K562 (cell line): ENCODE data around the gene DNAJC30. TPM values are rescaled to one million over a fixed set of nuclear protein-coding genes. Genes with fewer than 3 reads are reported as not detected.
A peak's percentile ranks its signal among the peaks of the same experiment; 100 is the strongest.

Experiments
- ATAC-seq: fragments of 200-7000 bp; cut with Tn5 transposase; 3 replicates; pipeline ENCODE4 v1.9.1; 2020; ENCODE audit warnings: moderate library complexity
- BruUV-seq: library from RNA; stranded (reverse); fragments of 400-500 nt; replicated peaks from 2 replicates; lab custom pipeline; 2021; lab: Mats Ljungman, UMichigan
- CTCF ChIA-PET: fragments of 300-600 bp; formaldehyde crosslinking; extraction: SDS; loops from one replicate; lab custom pipeline; 2021; ENCODE audit warnings: low intra/inter-chr PET ratio; lab: Yijun Ruan, JAX
- POLR2A ChIA-PET: fragments of 300-600, 350-650 bp; sonication (Branson Sonifier 250); formaldehyde crosslinking; extraction: SDS; loops from one replicate; lab custom pipeline; 2021; ENCODE audit warnings: antibody characterized with exemption, inconsistent platforms; lab: Yijun Ruan, JAX
- DNase-seq, 4 experiments: peaks; one replicate each; pipeline versions ENCODE4 v3.0.0 to v3.0.0-alpha.2; 2011 to 2018; ENCODE audit warnings: low spot score in 3 of 4, mixed read lengths in 3 of 4; ENCODE audit errors: extremely low read depth in 1 of 4
- FAIRE-seq: peaks from 2 replicates; lab custom pipeline; 2011; peaks lifted over from hg19 to GRCh38; lab: Jason Lieb, UNC
- H2AFZ ChIP-seq: 2 replicates; pipeline ENCODE4 v1.6.0; 2011; ENCODE audit warnings: low read depth, low read length, control low read depth, inconsistent platforms
- H3K27ac ChIP-seq: fragments of 200-600 bp; 3 replicates; pipeline ENCODE4 v1.8.0; 2011; ENCODE audit warnings: low read depth, mild to moderate bottlenecking, control low read depth, inconsistent platforms, low read length, moderate library complexity, mixed read lengths; ENCODE audit errors: extremely low read depth
- H3K27me3 ChIP-seq, 2 experiments: fragments of 300-600 bp in 1 of 2; 2 replicates in 1 of 2; 3 replicates in 1 of 2; pipeline versions ENCODE4 v1.6.0 to v1.8.0; 2011; ENCODE audit warnings: inconsistent platforms in 2 of 2, low read length in 2 of 2, mild to moderate bottlenecking in 1 of 2, mixed read lengths in 1 of 2, moderate library complexity in 1 of 2; ENCODE audit not compliant: control insufficient read depth in 2 of 2, insufficient read depth in 2 of 2
- H3K36me3 ChIP-seq: fragments of 300-600 bp; 3 replicates; pipeline ENCODE4 v1.8.0; 2011; ENCODE audit warnings: mild to moderate bottlenecking, low read length, inconsistent platforms; ENCODE audit not compliant: control insufficient read depth, insufficient read depth
- H3K4me1 ChIP-seq, 2 experiments: fragments of 200-600 bp in 1 of 2; replicated peaks in 1 of 2; 2 replicates in 1 of 2; 3 replicates in 1 of 2; pipeline versions ENCODE4 v1.5.1 to v1.8.0; 2011; ENCODE audit warnings: inconsistent platforms in 2 of 2, low read length in 2 of 2, mild to moderate bottlenecking in 1 of 2, mixed read lengths in 1 of 2, moderate library complexity in 1 of 2; ENCODE audit not compliant: control insufficient read depth in 2 of 2, insufficient read depth in 2 of 2
- H3K4me2 ChIP-seq: 2 replicates; pipeline ENCODE4 v1.6.1; 2011; ENCODE audit warnings: low read length, control low read depth, inconsistent platforms, mixed read lengths; ENCODE audit not compliant: insufficient read depth
- H3K4me3 ChIP-seq: fragments of 200-600 bp; sonication (generic), shearing (Covaris generic); 2 replicates; pipeline ENCODE4 v1.5.1; 2016; ENCODE audit warnings: control low read depth, inconsistent platforms
- H3K79me2 ChIP-seq: fragments of 200-600 bp; 3 replicates; pipeline ENCODE4 v1.8.0; 2011; ENCODE audit warnings: low read length, inconsistent platforms; ENCODE audit not compliant: control insufficient read depth, insufficient read depth
- H3K9ac ChIP-seq, 2 experiments: 2 replicates each; pipeline versions ENCODE4 v1.6.0 to v1.6.1; 2011; ENCODE audit warnings: low read depth in 2 of 2, low read length in 2 of 2, control low read depth in 1 of 2, inconsistent platforms in 1 of 2, mild to moderate bottlenecking in 1 of 2, mixed read lengths in 1 of 2; ENCODE audit not compliant: insufficient read depth in 1 of 2
- H3K9me1 ChIP-seq: one replicate; pipeline ENCODE4 v1.6.0; 2011; ENCODE audit warnings: inconsistent platforms, mild to moderate bottlenecking, low read length, moderate library complexity; ENCODE audit not compliant: control insufficient read depth, insufficient read depth
- H3K9me3 ChIP-seq: replicated peaks from 2 replicates; pipeline ENCODE4 v1.5.1; 2011; ENCODE audit warnings: low read depth, low read length, inconsistent platforms; ENCODE audit not compliant: control insufficient read depth, insufficient read depth
- H4K20me1 ChIP-seq: replicated peaks from 2 replicates; pipeline ENCODE4 v1.6.1; 2011; ENCODE audit warnings: low read length, inconsistent platforms, mixed read lengths; ENCODE audit not compliant: control insufficient read depth, insufficient read depth
- ATF1 ChIP-seq, 2 experiments: fragments of 450-650 bp in 1 of 2; IDR thresholded peaks; 2 replicates each; pipeline ENCODE4 v1.6.1; 2016; ENCODE audit warnings: missing compliant biosample characterization in 1 of 2, missing genetic modification characterization in 1 of 2
- CHD2 ChIP-seq: IDR thresholded peaks from 2 replicates; pipeline ENCODE4 v1.6.1; 2011; ENCODE audit warnings: low read depth, low read length
- CHD4 ChIP-seq: fragments of 200-600 bp; sonication (generic); IDR thresholded peaks from 3 replicates; pipeline ENCODE4 v1.6.1; 2012; ENCODE audit warnings: low read depth, mild to moderate bottlenecking, mixed read lengths, low read length, inconsistent platforms; ENCODE audit not compliant: insufficient read depth, insufficient replicate concordance, poor library complexity, severe bottlenecking
- DACH1 ChIP-seq: fragments of 450-650 bp; IDR thresholded peaks from 2 replicates; pipeline ENCODE4 v1.6.1; 2018; ENCODE audit not compliant: partially characterized antibody
- GABPB2 ChIP-seq: fragments of 250-450 bp; sonication (Bioruptor Pico); conservative IDR thresholded peaks from 2 replicates; pipeline ENCODE4 v1.5.1; 2021; ENCODE audit warnings: mild to moderate bottlenecking
- LARP7 ChIP-seq: fragments of 450-650 bp; IDR thresholded peaks from 2 replicates; pipeline ENCODE4 v1.6.1; 2016
- NCOA1 ChIP-seq: fragments of 450-650 bp; IDR thresholded peaks from 2 replicates; pipeline ENCODE4 v1.6.1; 2016; ENCODE audit warnings: low read depth
- SIN3A ChIP-seq, 2 experiments: fragments of 150-350 bp in 1 of 2; IDR thresholded peaks; 2 replicates each; pipeline ENCODE4 v1.6.1; 2011 to 2016; ENCODE audit warnings: borderline replicate concordance in 2 of 2, low read depth in 2 of 2, low read length in 2 of 2, mild to moderate bottlenecking in 2 of 2, moderate library complexity in 2 of 2; ENCODE audit not compliant: control insufficient read depth in 1 of 2
- ZNF121 ChIP-seq: sonication (generic); formaldehyde crosslinking; conservative IDR thresholded peaks from 2 replicates; pipeline ENCODE4 v1.8.0; 2022; ENCODE audit warnings: missing genetic modification reagents
- ZNF431 ChIP-seq: sonication (generic); formaldehyde crosslinking; IDR thresholded peaks from 2 replicates; pipeline ENCODE4 v1.8.0; 2022; ENCODE audit warnings: mild to moderate bottlenecking, missing genetic modification reagents
- WGBS: fragments of 100-300 bp; shearing (Covaris generic); methylation state at CpG from one replicate; pipeline ENCODE4 v1.1.6; 2016; ENCODE audit warnings: low coverage, mixed read lengths; ENCODE audit not compliant: insufficient coverage; ENCODE audit errors: missing lambda C conversion rate; 5-methylcytosine and 5-hydroxymethylcytosine counted together
- in situ Hi-C: fragments of 300-500 bp; cut with MboI; formaldehyde crosslinking; loops from 4 replicates; pipeline ENCODE4 v1.15.0; 2018; ENCODE audit warnings: inconsistent platforms, mixed read lengths
- intact Hi-C: fragments of 100-400 bp; cut with micrococcal nuclease; formaldehyde crosslinking; loops from 2 replicates; pipeline ENCODE4 v1.14.2; 2022
- polyA plus RNA-seq, 8 experiments: library from polyadenylated mRNA; depleted of rRNA in 4 of 8; stranded (reverse) in 5 of 8; unstranded in 3 of 8; fragments of >200 nt; fragmentation: Nextera tagmentation in 2 of 8; fragmentation: Illumina TruSeq in 1 of 8; extraction: Ambion mirVana in 2 of 8; extraction: Trizol in 1 of 8; gene quantifications; 2 replicates each; pipeline versions ENCODE4 v1.2.1 to v1.2.3, GENCODE V29; 2011 to 2014; ENCODE audit warnings: inconsistent platforms in 1 of 8, missing spikeins in 1 of 8
- total RNA-seq, 7 experiments: library from RNA; depleted of rRNA in 6 of 7; stranded (reverse); fragments of >200 nt in 6 of 7; fragmentation: Illumina TruSeq in 2 of 7; extraction: Trizol in 2 of 7; gene quantifications; 2 replicates each; pipeline versions ENCODE4 v1.2.1 to v1.2.3, GENCODE V29; 2011 to 2021; ENCODE audit warnings: low replicate concordance in 1 of 7
- TF ChIP-seq, protein P1 (sequence below), 2 experiments: fragments of 450-650 bp; formaldehyde crosslinking in 1 of 2; IDR thresholded peaks; 2 replicates each; pipeline versions ENCODE4 v1.4.0 to v1.6.1; 2014 to 2020; ENCODE audit warnings: mild to moderate bottlenecking in 2 of 2, borderline replicate concordance in 1 of 2, low read depth in 1 of 2

The DNAJC30 gene
- total and polyA plus RNA-seq, 9 of the 15 experiments (the other 6 are each of a cell fraction or from before 2014, with no cell fraction given) = 1.1 to 11.3 (median 4.6) TPM

DNA sequence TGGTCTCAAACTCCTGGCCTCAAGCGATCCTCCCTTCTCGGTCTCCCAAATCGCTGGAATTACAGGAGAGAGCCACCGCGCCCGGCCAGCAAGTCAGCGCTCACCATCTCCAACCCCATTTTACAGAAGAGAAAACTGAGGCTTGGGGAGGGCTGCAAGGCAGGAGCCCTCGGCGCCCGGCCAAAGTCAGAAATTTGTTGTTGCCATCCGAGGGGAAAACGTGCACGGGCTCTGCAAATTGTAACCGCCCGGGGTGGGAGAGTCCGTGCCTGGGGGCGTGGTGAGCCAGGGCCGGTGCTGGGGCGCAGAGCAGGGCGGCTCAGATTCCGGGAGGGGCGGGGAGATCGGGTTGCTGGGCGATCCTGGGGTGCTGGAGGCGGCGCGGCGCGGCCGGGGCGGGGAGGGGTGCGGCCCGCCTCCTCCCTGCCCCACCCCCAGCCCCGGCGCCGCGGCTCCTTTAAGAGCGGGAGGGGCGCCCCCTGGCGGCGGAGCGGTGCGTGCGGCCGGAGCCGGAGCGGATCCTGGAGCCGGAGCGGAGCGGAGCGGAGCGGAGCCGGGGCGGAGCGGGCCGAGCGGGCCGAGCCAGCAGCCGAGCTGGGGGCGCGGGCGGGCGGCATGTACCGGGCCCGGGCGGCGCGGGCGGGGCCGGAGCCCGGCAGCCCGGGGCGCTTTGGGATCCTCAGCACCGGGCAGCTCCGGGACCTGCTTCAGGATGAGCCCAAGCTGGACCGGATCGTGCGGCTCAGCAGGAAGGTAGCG is 15.7 kb downstream of the DNAJC30 start, which contains the start of gene VPS37D:
Gene VPS37D (plus strand): TSS at position 488 of the 759 bp plus-strand sequence. CDS start 128 bp downstream, at position 616.
- Histone ChIP-seq H3K4me1 (peaks cover 9 to 42% of the 10 kb centered on the region in 2 experiments), H3K9me3 (peaks cover 7% of the 10 kb centered on the region), H3K9ac (peak within 1 kb of the TSS; percentile 10 to 90; a peak in 3 of 4 replicates), H3K4me3 (peak within 1 kb of the TSS; percentile 53), H4K20me1 (no peaks in the 10 kb centered on the region; the same call in 1 of the 2 replicates), H3K27ac (no peak within 1 kb of the TSS), H3K9me1 (no peaks in the 10 kb centered on the region), H3K27me3 (no peaks in the 10 kb centered on the region), H3K79me2 (no peaks in the 10 kb centered on the region), H3K4me2 (peak within 1 kb of the TSS; percentile 59), H3K36me3 (no peaks in the 10 kb centered on the region), H2AFZ (peak within 1 kb of the TSS; percentile 83)
- peak; percentile 49 for FAIRE-seq
- POLR2A ChIA-PET = interaction anchor here (0.6 to 1.3 kb wide), 3 partner anchors 17 to 47 kb away, joined by 3 to 4 read pairs (median 3); no protein-coding TSS in a partner anchor
- in situ Hi-C loops = no loop called here
- CTCF ChIA-PET = interaction anchor here (0.6 to 2.9 kb wide), 5 partner anchors 28 to 62 kb away, joined by 3 to 24 read pairs (median 5); no protein-coding TSS in a partner anchor
- peak; percentile 96 for ATAC-seq
- intact Hi-C loops = loop anchor here (2.0 to 5.0 kb wide), 2 partner anchors 55 to 65 kb away; no protein-coding TSS in a partner anchor
- DNase-seq = peak; percentile 97 to 99 (median 99)
- WGBS = 11% methylated on average over 30 of the region's 79 CpGs
- no TSS peak for BruUV-seq
- TF ChIP-seq DACH1 = no peak
- 0 out of 4 replicates have a peak, but pooled peaks of 1 of the 2 experiments have one; percentile 32 for TF ChIP-seq SIN3A (IDR thresholded peaks at IDR 0.05; ENCODE audit: borderline replicate concordance in 2 of 2, control insufficient read depth in 1 of 2, low read depth in 2 of 2, low read length in 2 of 2)
- peak; percentile 39; the same call in 1 of the 2 replicates for TF ChIP-seq NCOA1
- peak; percentile 88 for TF ChIP-seq ZNF121 (CRISPR knock-in tag)
- no peak for TF ChIP-seq LARP7
- TF ChIP-seq GABPB2 (CRISPR knock-in tag) = no peak
- peak; percentile 45; the same call in 1 of the 2 replicates for TF ChIP-seq CHD2
- peak; percentile 100 for TF ChIP-seq CHD4
- TF ChIP-seq, protein P1, sequence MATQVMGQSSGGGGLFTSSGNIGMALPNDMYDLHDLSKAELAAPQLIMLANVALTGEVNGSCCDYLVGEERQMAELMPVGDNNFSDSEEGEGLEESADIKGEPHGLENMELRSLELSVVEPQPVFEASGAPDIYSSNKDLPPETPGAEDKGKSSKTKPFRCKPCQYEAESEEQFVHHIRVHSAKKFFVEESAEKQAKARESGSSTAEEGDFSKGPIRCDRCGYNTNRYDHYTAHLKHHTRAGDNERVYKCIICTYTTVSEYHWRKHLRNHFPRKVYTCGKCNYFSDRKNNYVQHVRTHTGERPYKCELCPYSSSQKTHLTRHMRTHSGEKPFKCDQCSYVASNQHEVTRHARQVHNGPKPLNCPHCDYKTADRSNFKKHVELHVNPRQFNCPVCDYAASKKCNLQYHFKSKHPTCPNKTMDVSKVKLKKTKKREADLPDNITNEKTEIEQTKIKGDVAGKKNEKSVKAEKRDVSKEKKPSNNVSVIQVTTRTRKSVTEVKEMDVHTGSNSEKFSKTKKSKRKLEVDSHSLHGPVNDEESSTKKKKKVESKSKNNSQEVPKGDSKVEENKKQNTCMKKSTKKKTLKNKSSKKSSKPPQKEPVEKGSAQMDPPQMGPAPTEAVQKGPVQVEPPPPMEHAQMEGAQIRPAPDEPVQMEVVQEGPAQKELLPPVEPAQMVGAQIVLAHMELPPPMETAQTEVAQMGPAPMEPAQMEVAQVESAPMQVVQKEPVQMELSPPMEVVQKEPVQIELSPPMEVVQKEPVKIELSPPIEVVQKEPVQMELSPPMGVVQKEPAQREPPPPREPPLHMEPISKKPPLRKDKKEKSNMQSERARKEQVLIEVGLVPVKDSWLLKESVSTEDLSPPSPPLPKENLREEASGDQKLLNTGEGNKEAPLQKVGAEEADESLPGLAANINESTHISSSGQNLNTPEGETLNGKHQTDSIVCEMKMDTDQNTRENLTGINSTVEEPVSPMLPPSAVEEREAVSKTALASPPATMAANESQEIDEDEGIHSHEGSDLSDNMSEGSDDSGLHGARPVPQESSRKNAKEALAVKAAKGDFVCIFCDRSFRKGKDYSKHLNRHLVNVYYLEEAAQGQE (IDR thresholded peaks at IDR 0.05; ENCODE audit: borderline replicate concordance) = peak; percentile 89
- TF ChIP-seq, protein P1 (CRISPR knock-in tag; IDR thresholded peaks at IDR 0.05; ENCODE audit: low read depth) = no peak
- TF ChIP-seq ATF1 (CRISPR knock-in tag; IDR thresholded peaks at IDR 0.05) = no peak
- TF ChIP-seq ATF1 (tag; IDR thresholded peaks at IDR 0.05) = peak; percentile 65
- no peak for TF ChIP-seq ZNF431
